OCI-M1 (cell line): ENCODE results near the gene MED27.
"Not testable (repeated sequence)": the region's sequence is repeated elsewhere in the genome, so short reads cannot be mapped to it uniquely, and the experiment has no call there.

ENCODE experiments used
- DNase-seq: peaks from one replicate; lab custom pipeline; 2025; lab: John Stamatoyannopoulos, UW

MED27 gene

DNA sequence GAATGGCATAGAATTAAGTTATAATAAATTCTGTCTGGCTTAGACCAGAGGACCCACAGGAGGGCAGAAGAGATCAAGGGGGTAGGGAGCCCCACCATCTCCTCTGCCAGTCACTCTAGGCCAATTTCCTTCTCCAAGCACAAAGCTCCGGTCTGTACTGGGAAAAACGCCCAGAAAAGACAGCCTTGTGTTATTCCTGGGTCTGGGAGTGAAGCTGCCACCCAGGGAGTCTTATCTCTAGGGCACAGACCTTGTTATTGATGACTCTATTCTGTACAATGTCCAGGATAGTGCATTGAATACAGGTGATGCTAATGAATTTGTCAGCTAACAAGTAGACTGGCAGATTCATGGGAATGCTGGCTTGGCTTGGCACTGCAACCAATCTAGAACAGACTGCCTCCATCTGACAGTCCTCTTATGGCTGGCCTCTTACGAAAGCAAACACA, 60.7 kb downstream of the MED27 start:
- DNase-seq = no peak

DNA sequence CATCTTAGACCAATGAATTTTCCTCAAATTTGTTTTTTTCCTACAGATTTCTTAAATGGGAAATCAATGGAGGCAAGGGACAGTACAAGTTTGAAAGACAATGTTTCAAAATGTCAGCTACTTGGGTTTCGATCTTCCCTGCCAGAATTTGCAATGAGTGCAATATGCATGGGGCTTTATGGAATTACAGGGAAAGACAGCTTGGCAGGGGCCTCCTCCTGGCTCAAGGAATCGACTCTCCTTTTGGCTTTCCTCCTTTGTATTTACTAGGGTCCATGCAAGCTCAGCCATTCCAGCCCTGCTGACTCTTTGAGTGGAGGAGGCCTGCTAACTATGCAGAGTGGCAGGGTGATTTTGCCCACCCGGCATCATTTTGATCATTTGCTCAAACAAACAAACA, 63.2 kb downstream of the MED27 start:
- DNase-seq = no peak

DNA sequence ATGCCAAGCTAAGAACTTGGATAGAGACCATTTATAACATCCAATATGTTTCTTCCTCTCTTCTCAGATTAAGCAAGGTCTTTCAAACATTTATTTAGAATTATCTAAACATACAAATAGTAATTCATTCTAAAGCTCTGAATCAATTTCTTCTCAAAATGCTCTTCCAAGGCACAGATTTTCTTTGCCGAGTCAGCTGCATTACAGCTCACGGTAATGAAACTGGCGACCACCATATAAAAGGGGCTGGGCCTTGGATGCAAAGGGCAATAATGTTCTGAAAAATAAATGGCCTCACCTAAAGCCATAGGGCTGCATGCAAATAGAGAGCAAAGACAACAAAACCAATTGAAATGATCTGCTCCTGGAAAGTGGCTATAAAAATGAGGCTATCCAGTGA, 63.8 kb downstream of the MED27 start:
- no peak for DNase-seq

DNA sequence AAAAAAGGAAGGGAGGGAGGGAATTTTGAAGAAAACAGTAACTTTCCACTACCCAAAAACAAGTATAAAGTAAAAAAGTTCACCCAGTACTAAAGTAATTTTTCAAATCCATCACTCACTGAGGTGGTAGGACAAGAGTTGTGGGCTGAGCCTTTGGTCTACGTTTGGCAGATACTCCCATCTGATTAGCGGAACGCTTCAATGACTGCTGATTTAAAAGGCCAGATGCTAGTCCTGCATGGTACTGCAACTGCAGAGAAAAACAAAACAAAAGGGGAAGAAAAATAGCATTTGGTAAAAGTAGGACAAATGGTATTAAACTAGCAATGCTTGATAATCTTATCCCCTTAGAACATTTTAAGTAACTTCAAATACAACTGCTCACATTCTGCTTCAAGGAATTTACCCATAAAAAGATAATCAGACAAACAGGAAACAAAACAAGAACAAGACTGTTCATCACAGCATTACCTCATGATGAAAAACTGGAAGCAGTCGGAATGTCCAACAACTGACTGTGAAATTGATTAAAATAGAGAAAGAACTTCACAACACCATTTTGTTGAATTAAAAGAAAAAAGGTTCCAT, 65.4 kb downstream of the MED27 start:
- no peak for DNase-seq

GRCh38 chr9:132012704-132013357, 66.8 kb downstream of the MED27 start:
- no peak for DNase-seq

- DNase-seq = no peak
Measured at GRCh38 chr9:132011896-132012295, 67.8 kb downstream of the MED27 start.

DNA sequence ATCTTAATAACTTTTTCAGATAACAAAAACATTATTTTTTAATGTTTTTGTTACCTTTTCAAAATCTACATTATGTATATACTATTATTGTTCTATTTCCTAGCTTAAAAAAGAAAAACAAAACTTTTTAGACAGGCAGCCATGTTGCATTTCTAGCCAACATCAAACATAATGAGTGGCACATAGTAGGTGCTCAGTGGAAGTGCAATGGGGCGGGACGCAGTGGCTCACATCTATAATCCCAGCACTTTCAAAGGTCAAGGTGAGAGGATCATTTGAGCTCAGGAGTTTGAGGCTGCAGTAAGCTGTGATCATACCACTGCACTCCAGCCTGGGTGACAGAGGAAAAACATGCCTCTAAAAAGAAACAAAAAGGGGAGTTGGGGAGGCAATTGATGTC, 68.4 kb downstream of the MED27 start:
- DNase-seq = no peak

DNA sequence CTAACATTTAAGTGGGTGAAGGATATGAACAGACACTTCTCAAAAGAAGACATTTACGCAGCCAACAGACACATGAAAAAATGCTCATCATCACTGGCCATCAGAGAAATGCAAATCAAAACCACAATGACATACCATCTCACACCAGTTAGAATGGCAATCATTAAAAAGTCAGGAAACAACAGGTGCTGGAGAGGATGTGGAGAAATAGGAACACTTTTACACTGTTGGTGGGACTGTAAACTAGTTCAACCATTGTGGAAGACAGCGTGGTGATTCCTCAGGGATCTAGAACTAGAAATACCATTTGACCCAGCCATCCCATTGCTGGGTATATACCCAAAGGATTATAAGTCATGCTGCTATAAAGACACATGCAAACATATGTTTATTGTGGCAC, 69.5 kb downstream of the MED27 start:
- DNase-seq = not testable (repeated sequence)

DNA sequence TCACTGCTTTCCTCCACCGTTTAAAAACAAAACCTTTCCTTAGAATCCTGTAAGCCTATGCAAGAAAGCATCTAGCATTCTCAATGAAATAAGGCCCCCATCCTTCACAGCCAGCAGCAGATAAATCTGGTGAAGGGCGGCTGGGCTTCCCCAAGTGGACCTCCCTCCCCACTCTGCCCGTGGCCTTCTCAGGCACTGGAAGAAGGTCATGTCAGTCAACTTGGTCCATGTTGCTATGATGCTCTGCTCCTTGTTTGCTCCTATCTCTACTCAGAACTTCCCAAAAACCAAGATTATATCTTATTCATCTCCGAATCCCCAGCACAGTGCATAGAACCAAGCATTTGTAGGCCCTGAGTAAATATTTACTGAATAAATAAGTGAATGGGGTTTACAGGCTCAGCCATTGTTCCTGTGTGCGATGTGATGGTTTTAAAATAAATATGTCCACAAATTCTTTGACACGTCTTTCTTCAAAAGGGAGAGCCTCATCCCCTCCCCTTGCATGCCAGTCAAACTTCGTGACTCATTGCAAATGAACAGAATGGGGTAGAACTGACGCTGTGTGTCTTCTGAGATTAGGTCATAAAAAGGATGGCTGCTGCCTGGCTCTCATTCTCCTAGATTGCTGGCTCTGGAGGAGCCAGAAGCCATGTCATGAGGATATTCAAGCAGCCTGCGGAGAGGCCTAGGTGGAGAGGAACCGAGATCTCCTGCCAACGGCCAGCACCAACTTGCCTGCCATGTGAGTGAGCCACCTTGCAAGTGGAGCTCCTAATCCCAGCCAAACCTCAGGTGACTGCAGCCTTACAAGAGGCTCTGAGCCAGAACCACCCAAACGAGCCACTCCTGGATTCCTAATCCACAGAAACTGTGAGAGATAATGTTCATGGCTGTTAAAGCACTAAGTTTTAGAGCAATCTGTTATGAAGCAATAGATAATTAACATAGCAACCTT, 70.5 kb downstream of the MED27 start:
- no peak for DNase-seq

GRCh38 chr9:132008184-132008803, 71.4 kb downstream of the MED27 start:
- no peak for DNase-seq

DNA sequence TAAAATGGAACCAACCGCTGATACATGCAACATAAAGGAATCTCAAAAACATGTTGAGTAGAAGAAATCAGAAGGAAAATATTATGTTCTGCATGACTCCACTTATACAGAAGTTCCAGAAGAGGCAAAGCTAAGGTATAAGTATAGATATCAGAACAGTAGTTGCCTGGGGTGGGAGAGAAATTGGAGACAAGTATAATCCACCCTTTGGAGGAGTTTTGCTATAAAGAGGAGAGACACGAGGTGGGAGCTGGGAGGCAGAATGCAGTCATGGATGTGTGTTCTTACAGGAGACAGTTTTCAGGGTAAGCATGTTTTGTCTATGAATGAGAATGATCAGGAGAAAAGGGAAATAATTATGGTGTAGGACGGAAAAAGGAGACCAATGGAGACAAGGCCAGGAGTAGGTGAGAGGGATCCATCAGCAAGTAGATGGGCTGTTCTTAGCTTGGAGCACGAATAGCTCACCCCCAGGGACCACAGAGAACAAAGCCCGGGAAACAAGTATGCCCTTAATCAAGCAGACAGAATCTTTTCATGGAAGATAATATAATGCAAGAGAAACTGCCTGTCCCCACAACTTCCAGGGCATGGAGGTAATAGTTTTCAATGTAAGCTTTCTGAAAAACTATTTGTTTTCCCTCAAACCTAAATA, 72.2 kb downstream of the MED27 start:
- DNase-seq = no peak

GRCh38 chr9:132006677-132007370, 72.8 kb downstream of the MED27 start:
- no peak for DNase-seq

DNA sequence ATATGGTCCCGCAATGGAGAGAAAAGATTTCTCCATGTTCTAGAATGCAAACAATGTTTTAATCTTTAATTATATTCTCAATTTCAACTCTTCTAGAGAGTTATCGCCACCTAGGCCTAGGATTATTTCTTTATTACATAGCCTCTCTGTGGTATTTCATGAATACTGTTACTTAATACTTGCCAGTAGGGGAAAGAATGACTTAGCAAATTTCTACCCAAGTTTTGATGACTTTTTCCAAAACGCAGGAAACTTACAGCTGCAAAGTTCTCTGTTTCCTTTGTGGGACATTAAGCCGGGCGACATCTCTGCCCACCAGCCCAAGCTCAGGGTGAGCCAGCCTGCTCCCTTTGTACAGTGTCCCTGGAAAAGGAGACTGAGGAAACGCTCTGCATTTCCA, 73.8 kb downstream of the MED27 start:
- DNase-seq = no peak

DNA sequence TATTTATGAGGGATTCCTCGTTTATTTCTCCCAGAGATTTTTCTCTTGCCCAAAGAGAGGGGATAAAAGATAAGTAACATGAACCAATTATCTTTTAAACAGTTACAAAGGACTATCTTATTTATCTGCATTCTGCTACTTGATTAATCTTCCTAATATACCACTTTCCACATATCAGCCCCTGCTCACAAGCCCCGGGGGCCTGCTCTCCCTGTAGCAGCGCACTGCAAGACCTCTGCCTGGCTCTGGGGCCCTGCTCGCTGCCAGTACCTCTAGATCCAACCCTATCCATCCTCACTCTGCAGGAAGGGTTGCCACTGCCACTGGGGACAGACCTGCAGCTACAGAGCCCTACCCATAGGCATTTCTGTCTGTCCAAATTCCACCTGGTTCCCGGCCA, 75.3 kb downstream of the MED27 start:
- no peak for DNase-seq

DNA sequence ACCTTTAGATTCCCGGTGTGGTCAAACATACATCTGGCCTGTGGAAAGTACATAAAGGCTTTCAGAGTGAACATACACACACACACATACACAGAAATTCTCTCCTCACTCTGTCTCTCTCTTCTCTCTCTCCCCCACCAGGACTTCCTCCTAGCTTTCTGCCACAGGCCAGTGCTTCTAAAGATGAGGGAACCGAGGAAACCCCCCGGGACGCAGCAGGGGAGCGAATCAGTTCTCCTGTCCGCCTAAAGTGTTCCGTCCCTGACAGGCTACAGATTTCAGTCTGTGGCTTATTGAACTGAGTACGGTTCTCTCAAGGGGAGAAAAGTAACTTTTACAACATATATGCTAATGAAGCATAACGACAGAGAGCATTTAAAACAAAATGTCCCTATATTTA, 75.8 kb downstream of the MED27 start:
- DNase-seq = no peak

GRCh38 chr9:132003319-132003704, 76.4 kb downstream of the MED27 start:
- no peak for DNase-seq

DNA sequence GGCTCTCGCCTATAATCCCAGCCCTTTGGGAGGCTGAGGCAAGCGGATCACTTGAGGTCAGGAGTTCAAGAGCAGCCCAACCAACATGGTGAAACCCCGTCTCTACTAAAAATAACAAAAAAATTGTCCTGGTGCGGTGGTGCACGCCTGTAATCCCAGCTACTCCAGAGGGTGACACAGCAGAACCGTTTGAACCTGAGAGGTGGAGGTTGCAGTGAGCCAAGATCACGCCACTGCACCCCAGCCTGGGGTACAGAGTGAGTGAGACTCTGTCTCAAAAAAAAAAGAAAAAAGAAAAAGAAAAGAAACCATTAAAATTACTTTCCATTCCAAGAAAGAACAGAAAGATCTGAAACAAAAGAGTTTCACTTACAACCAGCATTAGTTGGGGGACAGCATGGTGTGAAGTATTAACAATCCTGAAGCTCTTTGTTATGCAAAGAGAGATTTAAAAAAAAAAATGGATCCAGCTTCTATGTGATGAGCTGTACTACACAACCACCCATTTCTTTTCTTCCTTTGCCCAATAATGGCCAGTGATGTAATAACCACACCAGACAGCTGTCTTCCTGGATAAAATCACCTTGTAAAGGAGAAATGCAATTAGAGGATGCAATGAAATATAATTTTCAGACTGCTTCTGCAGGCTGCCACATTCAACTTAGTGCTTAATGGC, 76.9 kb downstream of the MED27 start:
- peak; percentile 1 for DNase-seq

- DNase-seq = no peak
Measured at GRCh38 chr9:132001567-132001966, 78.1 kb downstream of the MED27 start.

- DNase-seq = no peak
Measured at GRCh38 chr9:132000659-132001058, 79.0 kb downstream of the MED27 start.

GRCh38 chr9:131999692-132000551, 79.7 kb downstream of the MED27 start:
- no peak for DNase-seq
